IMR-90 (cell line): Measurements from ENCODE around the gene IGF2R. TPM values are rescaled to one million over a fixed set of nuclear protein-coding genes. Genes with fewer than 3 reads are reported as not detected.

ENCODE experiments used
- ATAC-seq: fragments of 200-7000 bp; cut with Tn5 transposase; 2 replicates; pipeline ENCODE4 v1.9.1; 2020; ENCODE audit warnings: low read depth, mild to moderate bottlenecking, moderate library complexity
- BruUV-seq: library from RNA; stranded (reverse); fragments of 400-500 nt; replicated peaks from 2 replicates; lab custom pipeline; 2021; lab: Mats Ljungman, UMichigan
- CTCF ChIA-PET: fragments of 300-600 bp; formaldehyde crosslinking; extraction: SDS; loops from one replicate; lab custom pipeline; 2021; ENCODE audit warnings: antibody characterized with exemption; lab: Yijun Ruan, JAX
- POLR2A ChIA-PET: fragments of 300-600 bp; sonication (Branson Sonifier 250); formaldehyde crosslinking; loops from one replicate; lab custom pipeline; 2022; ENCODE audit warnings: antibody characterized with exemption; ENCODE audit not compliant: unreplicated experiment; lab: Charles Lee
- DNase-seq: peaks from one replicate; pipeline ENCODE4 v3.0.0; 2013
- H2AFZ ChIP-seq: replicated peaks from 2 replicates; pipeline ENCODE3; 2013; ENCODE audit warnings: low read length, mild to moderate bottlenecking; ENCODE audit not compliant: poor library complexity
- H2AK5ac ChIP-seq: 2 replicates; pipeline ENCODE4 v1.6.1; 2013; ENCODE audit warnings: low read depth, low read length, inconsistent platforms
- H2AK9ac ChIP-seq: replicated peaks from 2 replicates; pipeline ENCODE3; 2013; ENCODE audit warnings: mild to moderate bottlenecking, low read depth, low read length, moderate library complexity; ENCODE audit not compliant: poor library complexity
- H2BK120ac ChIP-seq: 2 replicates; pipeline ENCODE4 v1.6.1; 2013; ENCODE audit warnings: low read depth, low read length, inconsistent platforms
- H2BK15ac ChIP-seq: 3 replicates; pipeline ENCODE4 v1.6.1; 2013; ENCODE audit warnings: low read depth, low read length, inconsistent platforms
- H2BK20ac ChIP-seq: 2 replicates; pipeline ENCODE4 v1.6.1; 2013; ENCODE audit warnings: low read depth, mild to moderate bottlenecking, inconsistent platforms, low read length, moderate library complexity
- H2BK5ac ChIP-seq: 2 replicates; pipeline ENCODE4 v1.6.1; 2013; ENCODE audit warnings: mild to moderate bottlenecking, low read depth, low read length, inconsistent platforms; ENCODE audit not compliant: poor library complexity, severe bottlenecking
- H3K14ac ChIP-seq: replicated peaks from 2 replicates; pipeline ENCODE4 v1.6.1; 2013; ENCODE audit warnings: low read depth, low read length, inconsistent platforms
- H3K18ac ChIP-seq: 2 replicates; pipeline ENCODE4 v1.6.1; 2013; ENCODE audit warnings: low read depth, low read length, control low read depth
- H3K23ac ChIP-seq: 2 replicates; pipeline ENCODE4 v1.6.1; 2013; ENCODE audit warnings: low read depth, low read length, inconsistent platforms
- H3K27ac ChIP-seq: 2 replicates; pipeline ENCODE4 v1.5.1; 2013; ENCODE audit warnings: mild to moderate bottlenecking, control low read depth, low read length; ENCODE audit not compliant: insufficient read depth
- H3K27me3 ChIP-seq: 2 replicates; pipeline ENCODE4 v1.6.1; 2013; ENCODE audit warnings: low read length; ENCODE audit not compliant: control insufficient read depth, insufficient read depth
- H3K36me3 ChIP-seq: 2 replicates; pipeline ENCODE4 v1.6.1; 2013; ENCODE audit warnings: low read length, mixed read lengths; ENCODE audit not compliant: control insufficient read depth, insufficient read depth
- H3K4ac ChIP-seq: 2 replicates; pipeline ENCODE4 v1.6.1; 2013; ENCODE audit warnings: low read depth, low read length, inconsistent platforms
- H3K4me1 ChIP-seq: 2 replicates; pipeline ENCODE4 v1.6.1; 2013; ENCODE audit warnings: low read length, mixed read lengths; ENCODE audit not compliant: control insufficient read depth, insufficient read depth
- H3K4me2 ChIP-seq: 2 replicates; pipeline ENCODE4 v1.6.1; 2013; ENCODE audit warnings: low read depth, mild to moderate bottlenecking, control low read depth, low read length, moderate library complexity
- H3K4me3 ChIP-seq: 2 replicates; pipeline ENCODE4 v1.5.1; 2013; ENCODE audit warnings: low read depth, mild to moderate bottlenecking, control low read depth, low read length, moderate library complexity; ENCODE audit not compliant: insufficient read depth
- H3K56ac ChIP-seq: 2 replicates; pipeline ENCODE4 v1.6.1; 2013; ENCODE audit warnings: low read length, inconsistent platforms; ENCODE audit not compliant: insufficient read depth; ENCODE audit errors: extremely low read depth
- H3K79me1 ChIP-seq, 2 experiments: 2 replicates each; pipeline ENCODE4 v1.6.1; 2013; ENCODE audit warnings: low read length in 2 of 2, inconsistent platforms in 1 of 2, low read depth in 1 of 2
- H3K9ac ChIP-seq: 2 replicates; pipeline ENCODE4 v1.6.1; 2013; ENCODE audit warnings: low read depth, low read length, control low read depth
- H3K9me1 ChIP-seq: 2 replicates; pipeline ENCODE4 v1.6.1; 2013; ENCODE audit warnings: low read length, inconsistent platforms; ENCODE audit not compliant: insufficient read depth
- H3K9me3 ChIP-seq: 2 replicates; pipeline ENCODE4 v1.6.1; 2013; ENCODE audit warnings: low read length; ENCODE audit not compliant: control insufficient read depth, insufficient read depth
- H4K20me1 ChIP-seq: 2 replicates; pipeline ENCODE4 v1.6.1; 2013; ENCODE audit warnings: low read length, inconsistent platforms; ENCODE audit not compliant: insufficient read depth
- H4K5ac ChIP-seq: 2 replicates; pipeline ENCODE4 v1.6.1; 2013; ENCODE audit warnings: mild to moderate bottlenecking, low read depth, low read length, control low read depth
- H4K8ac ChIP-seq, 2 experiments: 2 replicates each; pipeline ENCODE4 v1.6.1; 2013; ENCODE audit warnings: low read depth in 2 of 2, low read length in 2 of 2, control low read depth in 1 of 2, inconsistent platforms in 1 of 2
- H4K91ac ChIP-seq: 2 replicates; pipeline ENCODE4 v1.6.1; 2013; ENCODE audit warnings: low read depth, low read length, inconsistent platforms; ENCODE audit not compliant: insufficient read depth
- BHLHE40 ChIP-seq: fragments of 150-350 bp; IDR thresholded peaks from 2 replicates; pipeline ENCODE4 v1.6.1; 2016; ENCODE audit warnings: mild to moderate bottlenecking, low read depth, low read length
- CEBPB ChIP-seq: IDR thresholded peaks from 2 replicates; pipeline ENCODE4 v1.6.1; 2012; ENCODE audit warnings: low read depth, low read length, improper control_type of control experiment
- CHD1 ChIP-seq: IDR thresholded peaks from 2 replicates; pipeline ENCODE4 v1.6.1; 2012; ENCODE audit warnings: low read depth, low read length, improper control_type of control experiment
- FOS ChIP-seq: fragments of 150-350 bp; IDR thresholded peaks from 2 replicates; pipeline ENCODE4 v1.6.1; 2016; ENCODE audit warnings: low read depth, low read length
- MAFK ChIP-seq: IDR thresholded peaks from 2 replicates; pipeline ENCODE4 v1.6.1; 2012; ENCODE audit warnings: low read depth, low read length, improper control_type of control experiment
- MAZ ChIP-seq: IDR thresholded peaks from 2 replicates; pipeline ENCODE4 v1.6.1; 2012; ENCODE audit warnings: low read depth, mild to moderate bottlenecking, low read length, improper control_type of control experiment, moderate library complexity, borderline replicate concordance
- MXI1 ChIP-seq: IDR thresholded peaks from 2 replicates; pipeline ENCODE4 v1.6.1; 2012; ENCODE audit warnings: low read depth, mild to moderate bottlenecking, low read length, moderate library complexity, borderline replicate concordance
- NFE2L2 ChIP-seq: fragments of 150-350 bp; IDR thresholded peaks from 2 replicates; pipeline ENCODE4 v1.6.1; 2016; ENCODE audit warnings: low read depth, mild to moderate bottlenecking, low read length
- RAD21 ChIP-seq: IDR thresholded peaks from 2 replicates; pipeline ENCODE4 v1.6.1; 2012; ENCODE audit warnings: low read length, improper control_type of control experiment
- RCOR1 ChIP-seq: IDR thresholded peaks from 2 replicates; pipeline ENCODE4 v1.6.1; 2012; ENCODE audit warnings: mild to moderate bottlenecking, low read length, improper control_type of control experiment; ENCODE audit not compliant: insufficient replicate concordance
- RFX5 ChIP-seq: IDR thresholded peaks from 2 replicates; pipeline ENCODE4 v1.8.0; 2012; ENCODE audit warnings: low read depth, mild to moderate bottlenecking, low read length, moderate library complexity
- SMC3 ChIP-seq: fragments of 150-350 bp; IDR thresholded peaks from 2 replicates; pipeline ENCODE4 v1.6.1; 2016; ENCODE audit warnings: low read depth, mild to moderate bottlenecking, antibody characterized with exemption, low read length, moderate library complexity
- WGBS, 2 experiments: methylation state at CpG; one replicate each; pipeline versions ENCODE4 v1.1.5 to v1.1.7; 2013; ENCODE audit warnings: missing lambda C conversion rate in 2 of 2; ENCODE audit not compliant: insufficient read length in 1 of 2; ENCODE audit errors: extremely low coverage in 2 of 2; 5-methylcytosine and 5-hydroxymethylcytosine counted together
- dilution Hi-C: fragments of 300-500 bp; cut with HindIII; formaldehyde crosslinking; loops from one replicate; pipeline ENCODE4 v1.14.3; 2018; ENCODE audit warnings: low sequenced_read_pairs; ENCODE audit not compliant: unreplicated experiment
- in situ Hi-C: fragments of 300-500 bp; cut with MboI; formaldehyde crosslinking; loops from 3 replicates; pipeline ENCODE4 v1.14.3; 2019; ENCODE audit warnings: low sequenced_read_pairs, inconsistent platforms, mixed read lengths
- intact Hi-C: fragments of 100-400 bp; cut with micrococcal nuclease; formaldehyde crosslinking; loops from 2 replicates; pipeline ENCODE4 v1.10.0; 2022
- polyA plus RNA-seq, 3 experiments: library from polyadenylated mRNA; depleted of rRNA; stranded (reverse); fragments of >200 nt; gene quantifications; 2 replicates each; pipeline ENCODE4 v1.2.3, GENCODE V29; 2012; ENCODE audit warnings: low replicate concordance in 1 of 3
- total RNA-seq: library from RNA; depleted of rRNA; stranded (reverse); fragments of >200 nt; gene quantifications from 2 replicates; pipeline ENCODE4 v1.2.3, GENCODE V29; 2012
- TF ChIP-seq, protein P1 (sequence below): conservative IDR thresholded peaks from 2 replicates; pipeline ENCODE4 v1.5.1; 2012; ENCODE audit warnings: mild to moderate bottlenecking, low read depth, low read length, improper control_type of control experiment
- TF ChIP-seq, protein P2 (sequence below): fragments of 150-350 bp; IDR thresholded peaks from 2 replicates; pipeline ENCODE4 v1.6.1; 2017; ENCODE audit warnings: mild to moderate bottlenecking, antibody characterized with exemption, low read length, low read depth
- TF ChIP-seq, protein P3 (sequence below): fragments of 150-350 bp; IDR thresholded peaks from 2 replicates; pipeline ENCODE4 v1.6.1; 2016; ENCODE audit warnings: low read depth, mild to moderate bottlenecking, low read length, moderate library complexity, borderline replicate concordance

IGF2R gene
- total and polyA plus RNA-seq, 2 of the 4 experiments (the other 2 are of a cell fraction), result 33.2 to 41.4 TPM

DNA sequence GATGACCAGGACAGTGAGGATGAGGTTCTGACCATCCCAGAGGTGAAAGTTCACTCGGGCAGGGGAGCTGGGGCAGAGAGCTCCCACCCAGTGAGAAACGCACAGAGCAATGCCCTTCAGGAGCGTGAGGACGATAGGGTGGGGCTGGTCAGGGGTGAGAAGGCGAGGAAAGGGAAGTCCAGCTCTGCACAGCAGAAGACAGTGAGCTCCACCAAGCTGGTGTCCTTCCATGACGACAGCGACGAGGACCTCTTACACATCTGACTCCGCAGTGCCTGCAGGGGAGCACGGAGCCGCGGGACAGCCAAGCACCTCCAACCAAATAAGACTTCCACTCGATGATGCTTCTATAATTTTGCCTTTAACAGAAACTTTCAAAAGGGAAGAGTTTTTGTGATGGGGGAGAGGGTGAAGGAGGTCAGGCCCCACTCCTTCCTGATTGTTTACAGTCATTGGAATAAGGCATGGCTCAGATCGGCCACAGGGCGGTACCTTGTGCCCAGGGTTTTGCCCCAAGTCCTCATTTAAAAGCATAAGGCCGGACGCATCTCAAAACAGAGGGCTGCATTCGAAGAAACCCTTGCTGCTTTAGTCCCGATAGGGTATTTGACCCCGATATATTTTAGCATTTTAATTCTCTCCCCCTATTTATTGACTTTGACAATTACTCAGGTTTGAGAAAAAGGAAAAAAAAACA lies 136.1 kb downstream of the IGF2R start:
- no peak overlapping the region for H2AK5ac ChIP-seq
- in situ Hi-C loops, result no loop called here
- H3K4me1 ChIP-seq, result no peaks in the 10 kb centered on the region; the same call in 1 of the 2 replicates
- H4K20me1 ChIP-seq, result no peaks in the 10 kb centered on the region
- CTCF ChIA-PET, result interaction anchor here (1.0 kb wide), 1 partner anchor 351 kb away, joined by 3 read pairs; no protein-coding TSS in a partner anchor
- no peak overlapping the region for H3K9ac ChIP-seq
- no peak overlapping the region for H3K4me3 ChIP-seq
- BruUV-seq, result no TSS peak
- H3K14ac ChIP-seq, result no peak overlapping the region
- H2BK15ac ChIP-seq, result no peak overlapping the region
- intact Hi-C loops, result no loop called here
- H3K9me1 ChIP-seq, result peaks cover 2% of the 10 kb centered on the region; the same call in 1 of the 2 replicates
- no peaks in the 10 kb centered on the region for H3K27me3 ChIP-seq
- WGBS, 2 experiments, result 92% methylated on average over 2 of the region's 20 CpGs; no CpG with 5 or more reads in 1 of the 2 experiments
- H4K5ac ChIP-seq, result no peak overlapping the region
- no peak overlapping the region for H3K4me2 ChIP-seq
- H2AFZ ChIP-seq, result no peak overlapping the region
- dilution Hi-C loops, result no loop called here
- no peak overlapping the region for H3K4ac ChIP-seq
- H2BK120ac ChIP-seq, result no peak overlapping the region
- H3K79me1 ChIP-seq, result peaks cover 0 to 3% of the 10 kb centered on the region in 2 experiments; a peak in 1 of 4 replicates
- POLR2A ChIA-PET, result no interaction called here
- no peak overlapping the region for H3K27ac ChIP-seq
- DNase-seq (no peak), ATAC-seq (no peak)
- no peak overlapping the region for H3K56ac ChIP-seq
- H4K91ac ChIP-seq, result no peak overlapping the region
- no peak overlapping the region for H4K8ac ChIP-seq
- H3K36me3 ChIP-seq, result peaks cover 59% of the 10 kb centered on the region
- H2BK5ac ChIP-seq, result no peak overlapping the region
- H3K9me3 ChIP-seq, result no peaks in the 10 kb centered on the region
- no peak overlapping the region for H2BK20ac ChIP-seq
- H3K18ac ChIP-seq, result no peak overlapping the region
- H3K23ac ChIP-seq, result no peak overlapping the region
- no peak overlapping the region for H2AK9ac ChIP-seq
- no peak for TF ChIP-seq RCOR1
- TF ChIP-seq SMC3, result no peak
- TF ChIP-seq BHLHE40, result no peak
- no peak for TF ChIP-seq MAZ
- TF ChIP-seq MXI1, result no peak
- no peak for TF ChIP-seq NFE2L2
- TF ChIP-seq RFX5, result no peak
- no peak for TF ChIP-seq FOS
- no peak for TF ChIP-seq MAFK
- TF ChIP-seq CHD1, result no peak
- TF ChIP-seq, protein P1, sequence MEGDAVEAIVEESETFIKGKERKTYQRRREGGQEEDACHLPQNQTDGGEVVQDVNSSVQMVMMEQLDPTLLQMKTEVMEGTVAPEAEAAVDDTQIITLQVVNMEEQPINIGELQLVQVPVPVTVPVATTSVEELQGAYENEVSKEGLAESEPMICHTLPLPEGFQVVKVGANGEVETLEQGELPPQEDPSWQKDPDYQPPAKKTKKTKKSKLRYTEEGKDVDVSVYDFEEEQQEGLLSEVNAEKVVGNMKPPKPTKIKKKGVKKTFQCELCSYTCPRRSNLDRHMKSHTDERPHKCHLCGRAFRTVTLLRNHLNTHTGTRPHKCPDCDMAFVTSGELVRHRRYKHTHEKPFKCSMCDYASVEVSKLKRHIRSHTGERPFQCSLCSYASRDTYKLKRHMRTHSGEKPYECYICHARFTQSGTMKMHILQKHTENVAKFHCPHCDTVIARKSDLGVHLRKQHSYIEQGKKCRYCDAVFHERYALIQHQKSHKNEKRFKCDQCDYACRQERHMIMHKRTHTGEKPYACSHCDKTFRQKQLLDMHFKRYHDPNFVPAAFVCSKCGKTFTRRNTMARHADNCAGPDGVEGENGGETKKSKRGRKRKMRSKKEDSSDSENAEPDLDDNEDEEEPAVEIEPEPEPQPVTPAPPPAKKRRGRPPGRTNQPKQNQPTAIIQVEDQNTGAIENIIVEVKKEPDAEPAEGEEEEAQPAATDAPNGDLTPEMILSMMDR, result no peak
- no peak for TF ChIP-seq CEBPB
- TF ChIP-seq, protein P2, sequence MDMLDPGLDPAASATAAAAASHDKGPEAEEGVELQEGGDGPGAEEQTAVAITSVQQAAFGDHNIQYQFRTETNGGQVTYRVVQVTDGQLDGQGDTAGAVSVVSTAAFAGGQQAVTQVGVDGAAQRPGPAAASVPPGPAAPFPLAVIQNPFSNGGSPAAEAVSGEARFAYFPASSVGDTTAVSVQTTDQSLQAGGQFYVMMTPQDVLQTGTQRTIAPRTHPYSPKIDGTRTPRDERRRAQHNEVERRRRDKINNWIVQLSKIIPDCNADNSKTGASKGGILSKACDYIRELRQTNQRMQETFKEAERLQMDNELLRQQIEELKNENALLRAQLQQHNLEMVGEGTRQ, result no peak
- TF ChIP-seq, protein P3, sequence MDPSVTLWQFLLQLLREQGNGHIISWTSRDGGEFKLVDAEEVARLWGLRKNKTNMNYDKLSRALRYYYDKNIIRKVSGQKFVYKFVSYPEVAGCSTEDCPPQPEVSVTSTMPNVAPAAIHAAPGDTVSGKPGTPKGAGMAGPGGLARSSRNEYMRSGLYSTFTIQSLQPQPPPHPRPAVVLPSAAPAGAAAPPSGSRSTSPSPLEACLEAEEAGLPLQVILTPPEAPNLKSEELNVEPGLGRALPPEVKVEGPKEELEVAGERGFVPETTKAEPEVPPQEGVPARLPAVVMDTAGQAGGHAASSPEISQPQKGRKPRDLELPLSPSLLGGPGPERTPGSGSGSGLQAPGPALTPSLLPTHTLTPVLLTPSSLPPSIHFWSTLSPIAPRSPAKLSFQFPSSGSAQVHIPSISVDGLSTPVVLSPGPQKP, result no peak
- no peak for TF ChIP-seq RAD21
